Prostate gland (tissue), 2 donors: ENCODE measurements around the gene MAPK1.

Experiments used
- CTCF ChIP-seq, 4 experiments: fragments of 200-600 bp in 2 of 4; fragments of 450-650 bp in 2 of 4; sonication (generic) in 2 of 4; IDR thresholded peaks; 1 replicate in 3 of 4; 2 replicates in 1 of 4; pipeline ENCODE4 v1.5.1; 2016 to 2019; ENCODE audit warnings: antibody characterized with exemption in 4 of 4, mild to moderate bottlenecking in 2 of 4, moderate library complexity in 2 of 4
- POLR2A ChIP-seq: fragments of 450-650 bp; IDR thresholded peaks from one replicate; pipeline ENCODE4 v1.6.1; 2016; ENCODE audit warnings: antibody characterized with exemption, mild to moderate bottlenecking
- POLR2AphosphoS5 ChIP-seq: sonication (generic); formaldehyde crosslinking; IDR thresholded peaks from one replicate; pipeline ENCODE4 v1.6.1; 2017; ENCODE audit warnings: antibody characterized with exemption

- TF ChIP-seq CTCF (IDR thresholded peaks at IDR 0.05) (no peak), POLR2A (no peak), POLR2AphosphoS5 (no peak)
Observed at GRCh38 chr22:21734540-21735199, 132.8 kb downstream of the MAPK1 start.
